OCI-LY7 (cell line): ENCODE measurements around the gene SNRNP48. TPM values are rescaled to one million over a fixed set of nuclear protein-coding genes. Genes with fewer than 3 reads are reported as not detected.

Experiments
- BruUV-seq: library from RNA; stranded (reverse); fragments of 400-500 nt; replicated peaks from 2 replicates; lab custom pipeline; 2021; lab: Mats Ljungman, UMichigan
- CTCF ChIA-PET: fragments of 300-600 bp; sonication (Branson Sonifier 250); formaldehyde crosslinking; loops from one replicate; lab custom pipeline; 2022; ENCODE audit warnings: antibody characterized with exemption; ENCODE audit not compliant: unreplicated experiment; lab: Charles Lee
- POLR2A ChIA-PET: fragments of 300-600 bp; sonication (Branson Sonifier 250); formaldehyde crosslinking; loops from one replicate; lab custom pipeline; 2022; ENCODE audit warnings: antibody characterized with exemption; lab: Charles Lee
- DNase-seq: peaks from one replicate; pipeline ENCODE4 v3.0.0-alpha.2; 2015; ENCODE audit warnings: low spot score
- H2AFZ ChIP-seq: fragments of 200-600 bp; sonication (generic), shearing (Covaris generic); 2 replicates; pipeline ENCODE4 v1.6.1; 2014; ENCODE audit warnings: mild to moderate bottlenecking, antibody characterized with exemption, low read length, moderate library complexity
- H3K27ac ChIP-seq: fragments of 200-600 bp; sonication (generic); 2 replicates; pipeline ENCODE4 v1.5.1; 2014; ENCODE audit warnings: mixed run types, low read depth, mild to moderate bottlenecking, moderate library complexity, low read length, inconsistent platforms; ENCODE audit not compliant: poor library complexity, severe bottlenecking
- H3K36me3 ChIP-seq: fragments of 200-600 bp; sonication (generic); 2 replicates; pipeline ENCODE4 v1.6.1; 2014; ENCODE audit warnings: mild to moderate bottlenecking, antibody characterized with exemption, low read length, moderate library complexity, mixed read lengths; ENCODE audit not compliant: insufficient read depth
- H3K4me1 ChIP-seq: fragments of 200-600 bp; sonication (generic); 2 replicates; pipeline ENCODE4 v1.5.1; 2014; ENCODE audit warnings: mild to moderate bottlenecking, low read length; ENCODE audit not compliant: insufficient read depth, poor library complexity, severe bottlenecking
- H3K4me2 ChIP-seq: fragments of 200-600 bp; sonication (generic); 2 replicates; pipeline ENCODE4 v1.6.1; 2014; ENCODE audit warnings: mild to moderate bottlenecking, low read length
- H3K4me3 ChIP-seq: fragments of 200-600 bp; sonication (generic); 2 replicates; pipeline ENCODE4 v1.5.1; 2014; ENCODE audit warnings: mild to moderate bottlenecking, low read depth, low read length; ENCODE audit not compliant: poor library complexity, severe bottlenecking
- H3K79me2 ChIP-seq: fragments of 200-600 bp; sonication (generic); 2 replicates; pipeline ENCODE4 v1.6.1; 2016; ENCODE audit warnings: low read depth, mild to moderate bottlenecking, low read length, moderate library complexity, mixed read lengths; ENCODE audit not compliant: insufficient read depth
- H3K9me2 ChIP-seq: fragments of 200-600 bp; sonication (generic); 2 replicates; pipeline ENCODE4 v1.6.1; 2016; ENCODE audit warnings: mild to moderate bottlenecking, low read length, mixed read lengths; ENCODE audit not compliant: insufficient read depth
- H3K9me3 ChIP-seq: fragments of 200-600 bp; sonication (generic); 2 replicates; pipeline ENCODE4 v1.6.1; 2014; ENCODE audit warnings: mild to moderate bottlenecking, mixed run types, low read length, mixed read lengths
- H4K20me1 ChIP-seq: fragments of 200-600 bp; sonication (generic); 2 replicates; pipeline ENCODE4 v1.6.1; 2014; ENCODE audit warnings: mild to moderate bottlenecking, antibody characterized with exemption, low read length, moderate library complexity, mixed read lengths; ENCODE audit not compliant: insufficient read depth
- EZH2phosphoT487 ChIP-seq: fragments of 200-600 bp; sonication (generic); IDR thresholded peaks from 2 replicates; pipeline ENCODE4 v1.6.1; 2018; ENCODE audit warnings: low read depth, borderline replicate concordance, mild to moderate bottlenecking, mixed run types, antibody characterized with exemption, low read length, moderate library complexity, mixed read lengths
- intact Hi-C: fragments of 100-400 bp; cut with micrococcal nuclease; formaldehyde crosslinking; loops from one replicate; pipeline ENCODE4 v1.10.0; 2022; ENCODE audit not compliant: unreplicated experiment
- total RNA-seq, 2 experiments: library from RNA; depleted of rRNA in 1 of 2; stranded (reverse); fragments of >200 nt in 1 of 2; shearing (Covaris generic) in 1 of 2; gene quantifications; 2 replicates each; pipeline ENCODE4 v1.2.3, GENCODE V29; 2014 to 2022
- TF ChIP-seq, protein P1 (sequence below): fragments of 200-600 bp; sonication (generic); conservative IDR thresholded peaks from 2 replicates; pipeline ENCODE4 v1.5.1; 2014; ENCODE audit warnings: mild to moderate bottlenecking, antibody characterized with exemption, low read length, moderate library complexity, mixed read lengths

The SNRNP48 gene
- total RNA-seq, 2 experiments from 2014 or later = 24.1 to 30.2 TPM

GRCh38 chr6:7632501-7633290 is 42.7 kb downstream of the SNRNP48 start:
- Histone ChIP-seq H3K4me2 (no peak overlapping the region), H2AFZ (no peak overlapping the region), H3K9me2 (no peaks in the 10 kb centered on the region), H3K9me3 (no peaks in the 10 kb centered on the region), H4K20me1 (no peaks in the 10 kb centered on the region), H3K27ac (no peak overlapping the region), H3K4me1 (no peaks in the 10 kb centered on the region), H3K79me2 (no peaks in the 10 kb centered on the region), H3K36me3 (no peaks in the 10 kb centered on the region), H3K4me3 (no peak overlapping the region)
- no TSS peak for BruUV-seq
- ChIA-PET CTCF (no interaction called here), POLR2A (interaction anchor here (0.6 kb wide), 1 partner anchor 761 kb away, joined by 4 read pairs; no protein-coding TSS in a partner anchor)
- intact Hi-C loops = no loop called here
- DNase-seq = no peak
- TF ChIP-seq, protein P1, sequence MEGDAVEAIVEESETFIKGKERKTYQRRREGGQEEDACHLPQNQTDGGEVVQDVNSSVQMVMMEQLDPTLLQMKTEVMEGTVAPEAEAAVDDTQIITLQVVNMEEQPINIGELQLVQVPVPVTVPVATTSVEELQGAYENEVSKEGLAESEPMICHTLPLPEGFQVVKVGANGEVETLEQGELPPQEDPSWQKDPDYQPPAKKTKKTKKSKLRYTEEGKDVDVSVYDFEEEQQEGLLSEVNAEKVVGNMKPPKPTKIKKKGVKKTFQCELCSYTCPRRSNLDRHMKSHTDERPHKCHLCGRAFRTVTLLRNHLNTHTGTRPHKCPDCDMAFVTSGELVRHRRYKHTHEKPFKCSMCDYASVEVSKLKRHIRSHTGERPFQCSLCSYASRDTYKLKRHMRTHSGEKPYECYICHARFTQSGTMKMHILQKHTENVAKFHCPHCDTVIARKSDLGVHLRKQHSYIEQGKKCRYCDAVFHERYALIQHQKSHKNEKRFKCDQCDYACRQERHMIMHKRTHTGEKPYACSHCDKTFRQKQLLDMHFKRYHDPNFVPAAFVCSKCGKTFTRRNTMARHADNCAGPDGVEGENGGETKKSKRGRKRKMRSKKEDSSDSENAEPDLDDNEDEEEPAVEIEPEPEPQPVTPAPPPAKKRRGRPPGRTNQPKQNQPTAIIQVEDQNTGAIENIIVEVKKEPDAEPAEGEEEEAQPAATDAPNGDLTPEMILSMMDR = no peak
- TF ChIP-seq EZH2phosphoT487 = no peak

GRCh38 chr6:7633361-7633760 is 43.4 kb downstream of the SNRNP48 start:
- Histone ChIP-seq H2AFZ (no peak overlapping the region), H3K4me3 (no peak overlapping the region), H3K27ac (no peak overlapping the region), H3K9me2 (no peaks in the 10 kb centered on the region), H3K36me3 (no peaks in the 10 kb centered on the region), H3K4me2 (no peak overlapping the region), H3K79me2 (no peaks in the 10 kb centered on the region), H3K9me3 (no peaks in the 10 kb centered on the region), H4K20me1 (no peaks in the 10 kb centered on the region), H3K4me1 (no peaks in the 10 kb centered on the region)
- CTCF ChIA-PET = no interaction called here
- BruUV-seq = no TSS peak
- intact Hi-C loops = no loop called here
- DNase-seq = no peak
- POLR2A ChIA-PET = no interaction called here
- TF ChIP-seq EZH2phosphoT487 = no peak

DNA sequence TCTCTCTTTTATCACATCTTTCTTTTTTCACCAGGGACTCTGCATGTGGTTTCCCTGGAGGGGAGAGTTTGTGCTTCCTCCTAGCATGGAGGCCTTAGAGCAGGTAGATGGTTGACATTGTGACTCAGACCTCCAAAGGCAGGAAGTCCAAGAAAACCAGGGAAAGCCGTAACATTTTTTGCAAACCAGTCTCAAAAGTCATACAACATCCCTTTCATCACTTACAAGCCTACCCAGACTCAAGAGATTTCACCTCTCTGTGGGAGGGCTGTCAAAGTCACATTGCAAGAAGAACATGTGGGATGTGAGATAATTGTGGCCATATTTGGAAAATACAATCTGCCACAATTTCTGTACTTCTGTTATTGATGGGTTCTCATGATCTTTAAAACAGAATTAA is 46.2 kb downstream of the SNRNP48 start:
- H3K79me2 ChIP-seq = no peaks in the 10 kb centered on the region
- no peak overlapping the region for H3K27ac ChIP-seq
- TF ChIP-seq EZH2phosphoT487 = no peak
- TF ChIP-seq, protein P1 = no peak
- no peaks in the 10 kb centered on the region for H4K20me1 ChIP-seq
- no peak overlapping the region for H3K4me2 ChIP-seq
- H3K4me1 ChIP-seq = no peaks in the 10 kb centered on the region
- H3K9me3 ChIP-seq = no peaks in the 10 kb centered on the region
- no peak overlapping the region for H2AFZ ChIP-seq
- ChIA-PET CTCF (no interaction called here), POLR2A (interaction anchor here (0.6 kb wide), 1 partner anchor 581 kb away, joined by 4 read pairs; no protein-coding TSS in a partner anchor)
- H3K36me3 ChIP-seq = no peaks in the 10 kb centered on the region
- no peak for DNase-seq
- BruUV-seq = no TSS peak
- H3K9me2 ChIP-seq = no peaks in the 10 kb centered on the region
- intact Hi-C loops = no loop called here
- H3K4me3 ChIP-seq = no peak overlapping the region
